Osteocyte (in vitro differentiated cells): ENCODE measurements around the gene UBASH3A. TPM values are rescaled to one million over a fixed set of nuclear protein-coding genes. Genes with fewer than 3 reads are reported as not detected.

ENCODE experiments used
- DNase-seq: peaks from one replicate; pipeline ENCODE4 v3.0.0; 2021; ENCODE audit warnings: mixed read lengths; ENCODE audit not compliant: unreplicated experiment; ENCODE audit errors: extremely low spot score
- H3K27ac Mint-ChIP-seq: one replicate; pipeline ENCODE4 v1.8.0; 2021; ENCODE audit warnings: mild to moderate bottlenecking, mixed read lengths; ENCODE audit not compliant: unreplicated experiment
- H3K27me3 Mint-ChIP-seq: one replicate; pipeline ENCODE4 v1.8.0; 2021; ENCODE audit warnings: mixed read lengths; ENCODE audit not compliant: unreplicated experiment
- H3K36me3 Mint-ChIP-seq: one replicate; pipeline ENCODE4 v1.8.0; 2021; ENCODE audit warnings: mixed read lengths; ENCODE audit not compliant: unreplicated experiment
- H3K4me1 Mint-ChIP-seq: one replicate; pipeline ENCODE4 v1.8.0; 2021; ENCODE audit warnings: mixed read lengths; ENCODE audit not compliant: unreplicated experiment
- H3K4me3 Mint-ChIP-seq: one replicate; pipeline ENCODE4 v1.8.0; 2021; ENCODE audit warnings: mild to moderate bottlenecking, moderate library complexity, mixed read lengths; ENCODE audit not compliant: unreplicated experiment
- H3K9me3 Mint-ChIP-seq: one replicate; pipeline ENCODE4 v1.8.0; 2021; ENCODE audit warnings: mixed read lengths; ENCODE audit not compliant: unreplicated experiment
- CTCF ChIP-seq: fragments of 200-600 bp; sonication (generic); IDR thresholded peaks from 2 replicates; pipeline ENCODE4 v1.5.0; 2021; ENCODE audit warnings: antibody characterized with exemption, mild to moderate bottlenecking, moderate library complexity
- total RNA-seq: library from RNA; stranded (reverse); gene quantifications from 2 replicates; pipeline ENCODE4 v1.2.1, GENCODE V29; 2021

The UBASH3A gene
- total RNA-seq, 1 donor from 2014 or later = not detected

GRCh38 chr21:42374864-42375499, 28.7 kb upstream of the UBASH3A start:
- Mint-ChIP-seq H3K4me1 (no peaks in the 10 kb centered on the region), H3K27me3 (peaks cover 18% of the 10 kb centered on the region), H3K27ac (no peak overlapping the region), H3K36me3 (no peaks in the 10 kb centered on the region), H3K9me3 (no peaks in the 10 kb centered on the region), H3K4me3 (no peak overlapping the region)
- no peak for TF ChIP-seq CTCF
- no peak for DNase-seq

DNA sequence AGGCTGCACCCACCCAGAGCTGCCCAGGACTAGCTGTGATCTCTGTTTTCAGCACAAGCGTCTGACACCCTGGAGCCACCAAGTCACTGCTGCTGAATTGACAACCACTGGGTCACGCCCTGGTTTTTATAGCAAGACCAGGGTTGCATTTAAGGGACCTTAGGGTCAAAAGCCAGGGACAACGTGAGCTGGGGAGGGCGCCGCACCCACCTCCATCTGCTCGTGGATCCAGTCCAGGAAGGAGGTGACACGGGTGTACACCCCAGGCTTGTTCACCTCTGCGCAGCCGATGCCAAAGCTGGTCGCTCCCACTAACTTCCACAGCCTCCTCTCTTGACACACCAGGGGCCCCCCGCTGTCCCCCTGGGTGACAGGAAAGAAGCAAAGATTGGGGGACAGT, 28.2 kb upstream of the UBASH3A start:
- peaks cover 18% of the 10 kb centered on the region for H3K27me3 Mint-ChIP-seq
- H3K4me3 Mint-ChIP-seq = no peak overlapping the region
- H3K27ac Mint-ChIP-seq = no peak overlapping the region
- H3K4me1 Mint-ChIP-seq = no peaks in the 10 kb centered on the region
- no peaks in the 10 kb centered on the region for H3K9me3 Mint-ChIP-seq
- DNase-seq = no peak
- TF ChIP-seq CTCF = no peak
- H3K36me3 Mint-ChIP-seq = no peaks in the 10 kb centered on the region

DNA sequence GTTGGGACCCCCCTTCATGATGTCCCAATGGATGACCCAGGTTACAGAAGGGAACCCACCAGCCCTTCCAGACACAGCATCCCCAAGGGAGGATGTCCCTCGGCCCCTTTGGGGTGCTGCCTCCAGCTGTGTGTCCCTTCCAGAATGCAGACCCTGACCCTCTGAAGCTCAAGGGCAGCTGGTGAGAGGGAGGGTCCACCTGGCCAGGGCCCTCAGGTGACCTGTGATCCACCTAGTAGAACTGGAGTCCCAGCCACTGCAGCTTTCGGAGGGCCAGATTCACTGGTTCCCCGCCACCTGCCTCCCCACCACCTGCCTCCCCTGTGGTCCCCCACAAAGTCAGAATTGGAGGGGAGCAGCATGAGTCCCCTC, 27.8 kb upstream of the UBASH3A start:
- Mint-ChIP-seq H3K27me3 (peaks cover 14% of the 10 kb centered on the region), H3K36me3 (no peaks in the 10 kb centered on the region), H3K27ac (no peak overlapping the region), H3K9me3 (no peaks in the 10 kb centered on the region), H3K4me1 (no peaks in the 10 kb centered on the region), H3K4me3 (no peak overlapping the region)
- DNase-seq = no peak
- no peak for TF ChIP-seq CTCF

DNA sequence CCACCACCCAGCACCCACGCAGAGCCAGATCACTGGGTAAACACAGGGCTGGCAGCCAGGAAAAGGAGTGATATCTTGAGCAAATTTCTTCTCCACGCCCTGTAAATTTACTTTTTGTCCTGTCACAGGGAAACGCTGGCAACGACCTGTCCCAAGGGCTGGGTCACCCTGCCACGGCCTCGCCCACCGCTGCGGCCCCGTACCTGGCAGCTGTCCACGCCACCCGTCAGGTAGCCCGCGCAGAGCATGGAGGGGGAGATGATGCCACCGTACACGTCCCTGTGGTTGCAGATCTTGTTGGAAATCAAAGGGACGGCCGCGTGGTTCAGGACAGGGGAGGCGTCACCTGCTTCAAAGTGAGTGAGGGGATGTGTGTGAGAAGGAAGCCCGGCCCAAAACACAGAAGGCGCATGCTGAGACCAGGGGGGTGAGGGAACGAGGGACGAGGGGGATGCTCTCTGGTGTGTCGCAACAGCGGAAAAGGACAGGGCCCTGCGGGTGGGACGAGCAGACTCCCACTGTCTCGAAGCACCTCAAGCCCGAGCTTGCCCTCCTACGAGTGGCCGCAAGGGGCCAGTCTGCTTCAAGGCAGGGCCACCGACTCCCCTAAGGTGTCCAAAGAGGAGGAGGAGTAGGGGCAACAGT, 27.2 kb upstream of the UBASH3A start:
- TF ChIP-seq CTCF = no peak
- peaks cover under 1% of the 10 kb centered on the region for H3K9me3 Mint-ChIP-seq
- H3K4me3 Mint-ChIP-seq = no peak overlapping the region
- no peaks in the 10 kb centered on the region for H3K4me1 Mint-ChIP-seq
- DNase-seq = no peak
- no peaks in the 10 kb centered on the region for H3K36me3 Mint-ChIP-seq
- H3K27me3 Mint-ChIP-seq = peaks cover 14% of the 10 kb centered on the region
- no peak overlapping the region for H3K27ac Mint-ChIP-seq

GRCh38 chr21:42377211-42377950, 26.3 kb upstream of the UBASH3A start:
- Mint-ChIP-seq H3K27ac (no peak overlapping the region), H3K27me3 (peaks cover 14% of the 10 kb centered on the region), H3K4me1 (no peaks in the 10 kb centered on the region), H3K9me3 (peaks cover 7% of the 10 kb centered on the region), H3K4me3 (no peak overlapping the region), H3K36me3 (no peaks in the 10 kb centered on the region)
- TF ChIP-seq CTCF = no peak
- DNase-seq = no peak
